Measurements from ENCODE around the gene HERPUD1. TPM values are rescaled to one million over a fixed set of nuclear protein-coding genes. Genes with fewer than 3 reads are reported as not detected.

HERPUD1 gene
- total RNA-seq, 2 donors from 2014 or later, result 350 to 403 TPM

Other genes with a start within 250 kb of the HERPUD1 start
- 10 to 100 TPM; 39.4 to 39.8 TPM for gene MT1X, start 249.7 kb upstream of the HERPUD1 start, total RNA-seq
- 100 to 1,000 TPM; 112 to 155 TPM for gene NUP93, start 202.0 kb upstream of the HERPUD1 start, total RNA-seq
- not detected for gene SLC12A3, start 66.9 kb upstream of the HERPUD1 start, total RNA-seq
- under 1 TPM in 1 of 2 donors, not detected in 1; 0.36 TPM for gene CETP, start 29.8 kb downstream of the HERPUD1 start, total RNA-seq
- gene NLRC5, start 57.4 kb downstream of the HERPUD1 start, total RNA-seq, result 100 to 1,000 TPM; 239 to 256 TPM
- 10 to 100 TPM in 1 of 2 donors, 1 to 10 TPM in 1; 9.4 to 15.1 TPM for gene CPNE2, start 160.4 kb downstream of the HERPUD1 start, total RNA-seq